Omental fat pad (tissue), 4 donors: ENCODE data around the gene SLX4. TPM values are rescaled to one million over a fixed set of nuclear protein-coding genes. Genes with fewer than 3 reads are reported as not detected.
A peak's percentile ranks its signal among the peaks of the same experiment; 100 is the strongest.

Experiments
- ATAC-seq: fragments of 150-250 bp; one replicate; pipeline ENCODE4 v1.9.1; 2016; ENCODE audit warnings: mild to moderate bottlenecking, moderate library complexity; ENCODE audit not compliant: low FRiP score
- DNase-seq: peaks from one replicate; pipeline ENCODE4 v3.0.0-alpha.2; 2019; ENCODE audit warnings: low spot score
- CTCF ChIP-seq, 3 donors: fragments of 450-650 bp; IDR thresholded peaks; one replicate each; pipeline ENCODE4 v1.5.1; 2016 to 2017; ENCODE audit warnings: antibody characterized with exemption in 3 of 3, mild to moderate bottlenecking in 3 of 3, moderate library complexity in 2 of 3
- total RNA-seq, 4 donors: library from RNA; depleted of rRNA; stranded (reverse); fragments of >200 nt; gene quantifications; one replicate each; pipeline ENCODE4 v1.1.0, GENCODE V29; 2016

The SLX4 gene
- total RNA-seq, 4 donors from 2014 or later, result 2.9 to 4.4 (median 3.3) TPM

GRCh38 chr16:3592559-3592958, 18.8 kb downstream of the SLX4 start:
- no peak for ATAC-seq
- DNase-seq, result no peak

DNA sequence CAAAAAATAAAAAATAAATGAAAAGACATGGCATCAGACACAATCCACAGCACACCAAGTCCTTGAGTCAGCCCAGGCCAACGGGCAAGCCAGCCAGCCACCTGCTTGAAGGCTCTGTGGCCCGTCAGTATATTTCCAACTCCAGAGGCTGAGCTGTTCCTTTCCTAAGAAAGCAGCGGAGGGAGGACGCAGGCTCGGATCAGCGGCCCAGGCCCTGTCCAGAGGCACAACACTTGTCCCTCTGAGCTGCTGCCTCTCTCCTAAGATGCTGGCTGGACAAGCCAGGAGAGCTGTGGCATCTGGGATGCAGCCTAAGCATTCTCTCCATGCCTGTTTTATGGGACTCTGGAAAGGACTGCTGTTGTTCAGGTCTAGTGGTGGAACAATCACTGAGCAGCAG, 19.4 kb downstream of the SLX4 start:
- ATAC-seq (no peak), DNase-seq (no peak)
- TF ChIP-seq CTCF (IDR thresholded peaks at IDR 0.05), result no peak

More at GRCh38 chr16:3592559-3592958, 18.8 kb downstream of the SLX4 start:
- TF ChIP-seq CTCF (IDR thresholded peaks at IDR 0.05), result no peak

- TF ChIP-seq CTCF (IDR thresholded peaks at IDR 0.05), result no peak
- no peak for ATAC-seq
These were observed 20.0 kb downstream of the SLX4 start for GRCh38 chr16:3591436-3591803.

DNA sequence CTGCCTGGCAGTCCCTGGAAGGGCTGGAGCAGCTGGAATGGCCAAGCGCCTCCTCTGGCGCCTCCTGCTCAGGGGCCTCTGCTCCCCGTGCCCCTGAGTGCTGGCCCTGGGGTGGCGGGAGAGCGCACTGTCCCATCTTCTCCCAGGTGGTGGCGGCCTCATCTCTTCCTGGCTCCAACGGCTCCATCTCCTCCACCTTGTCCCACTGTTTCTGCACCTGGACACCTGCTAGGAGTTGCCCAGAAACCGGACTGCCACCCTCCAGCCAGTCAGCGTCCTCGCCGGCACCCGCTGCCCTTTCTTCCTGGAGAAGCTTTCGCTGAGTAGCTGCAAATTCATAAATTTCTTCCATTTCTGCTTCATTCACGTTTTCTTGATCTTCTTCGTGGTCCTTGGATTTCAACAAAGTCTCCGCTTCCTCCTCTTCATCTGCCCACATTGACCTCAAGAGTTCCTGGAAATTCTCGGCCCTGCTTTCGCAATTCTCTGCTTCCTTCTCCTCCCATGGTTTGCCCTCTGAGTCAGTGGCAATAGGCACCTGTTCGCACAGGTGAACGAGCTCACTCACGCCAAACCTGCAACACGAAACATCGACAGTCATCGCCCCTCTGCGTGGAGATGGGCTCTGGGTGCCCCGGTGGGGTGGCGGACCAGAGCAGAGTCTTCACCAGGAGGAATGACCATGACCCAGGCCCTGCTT, 20.5 kb downstream of the SLX4 start:
- DNase-seq (no peak), ATAC-seq (no peak)
- TF ChIP-seq CTCF (IDR thresholded peaks at IDR 0.05), result no peak

More at GRCh38 chr16:3591436-3591803, 20.0 kb downstream of the SLX4 start:
- no peak for DNase-seq

GRCh38 chr16:3589991-3590701, 21.3 kb downstream of the SLX4 start:
- TF ChIP-seq CTCF (IDR thresholded peaks at IDR 0.05), result no peak
- no peak for ATAC-seq
- DNase-seq, result no peak

- TF ChIP-seq CTCF (IDR thresholded peaks at IDR 0.05), result no peak
- DNase-seq (no peak), ATAC-seq (peak; percentile 49)
These were observed 21.9 kb downstream of the SLX4 start for GRCh38 chr16:3589441-3589921.
